ENCODE measurements around the gene FBLL1.
A peak's percentile ranks its signal among the peaks of the same experiment; 100 is the strongest.

The FBLL1 gene

DNA sequence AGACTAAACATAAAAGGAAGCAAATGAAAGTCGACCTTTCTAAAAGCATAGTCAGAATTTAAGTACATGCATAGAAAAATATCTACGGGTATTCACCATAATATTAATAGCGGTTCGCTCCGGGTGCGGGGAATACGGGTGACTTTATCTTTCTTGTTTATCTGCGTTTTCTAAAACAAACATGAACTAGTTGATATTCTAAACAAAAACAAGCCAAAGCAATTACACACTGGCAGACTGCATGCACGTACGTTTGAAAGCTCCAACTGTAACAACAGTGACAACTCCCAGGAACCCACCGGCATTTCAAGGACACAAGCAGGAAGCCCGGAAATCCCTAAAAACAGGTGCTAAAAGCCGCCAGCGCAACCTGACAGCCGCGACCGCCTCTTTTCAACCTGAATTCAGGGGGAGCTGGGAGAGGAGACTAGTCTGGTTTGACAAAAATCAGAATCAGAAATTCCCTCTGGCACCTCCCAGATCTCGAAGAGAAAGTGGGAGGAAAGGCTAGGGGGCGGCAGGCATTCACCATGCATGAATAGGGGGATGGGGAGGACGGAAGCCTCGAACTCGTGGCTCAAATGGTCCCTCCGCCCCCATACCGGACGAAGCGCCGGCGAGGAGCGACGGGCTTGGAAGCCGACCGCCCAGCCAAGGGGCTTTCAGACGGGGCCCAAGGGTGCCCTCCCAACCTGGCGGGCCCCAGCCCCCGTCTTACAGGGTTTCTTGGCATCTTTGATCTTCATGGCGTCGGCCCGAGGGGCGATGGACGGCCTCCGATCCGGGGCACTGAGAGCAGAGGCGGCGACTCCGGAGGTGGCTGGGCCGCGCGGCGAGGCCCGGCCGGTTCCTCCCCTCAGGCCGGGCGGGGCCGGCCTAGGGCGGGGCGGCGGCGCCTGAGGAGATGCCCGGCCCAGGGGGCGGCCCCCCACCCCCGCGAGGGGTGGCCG, 49.7 kb downstream of the FBLL1 start, which contains the start of gene PANK3:
Gene PANK3 (minus strand): TSS at position 831 of the 950 bp plus-strand sequence. CDS start 85 bp downstream, at position 746.
- peak within 1 kb of the TSS; percentile 87 for H3K27ac ChIP-seq
- TF ChIP-seq CTCF (conservative IDR thresholded peaks at IDR 0.05): no peak

DNA sequence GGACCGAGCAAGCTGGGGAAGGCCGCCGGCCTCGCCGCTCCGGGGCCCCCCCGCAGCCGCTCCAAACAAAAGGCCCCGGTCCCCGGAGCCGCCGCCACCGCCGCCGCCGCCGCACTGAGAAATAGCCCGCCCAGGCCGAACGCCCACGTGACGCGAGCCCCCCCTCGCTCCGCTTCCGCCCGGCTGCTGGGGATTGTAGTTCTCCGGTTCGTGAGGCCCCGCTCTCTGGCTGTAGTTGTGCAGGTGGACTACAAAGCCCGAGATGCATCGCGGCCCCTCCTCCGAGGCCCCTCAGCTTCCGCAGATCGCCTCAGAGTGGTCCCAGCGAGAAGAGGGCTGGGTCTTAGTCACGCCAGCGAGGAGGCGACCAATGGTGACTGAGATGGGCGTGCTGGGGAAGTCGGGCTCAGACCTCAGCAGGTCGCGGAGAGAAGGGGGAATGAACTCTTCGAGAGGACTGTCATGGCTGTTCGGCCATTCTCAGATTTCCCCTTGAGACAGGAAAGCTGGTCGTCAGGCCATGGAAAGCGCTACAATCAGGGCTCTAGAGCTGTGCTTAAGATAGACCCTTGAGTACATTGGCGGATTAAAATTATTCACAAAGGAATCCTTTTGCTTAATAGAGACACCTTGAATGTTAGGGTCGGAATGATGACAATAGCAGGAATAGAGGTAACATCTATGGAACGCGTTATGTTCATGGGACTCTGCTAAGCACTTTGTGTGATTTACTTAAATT, 50.6 kb downstream of the FBLL1 start:
- peak overlapping the region; percentile 87 for H3K27ac ChIP-seq

GRCh38 chr5:168580227-168580508, 51.1 kb downstream of the FBLL1 start:
- peak overlapping the region; percentile 87 for H3K27ac ChIP-seq
- TF ChIP-seq CTCF (conservative IDR thresholded peaks at IDR 0.05): no peak

More for the DNA sequence above, 50.6 kb downstream of the FBLL1 start:
- TF ChIP-seq CTCF (conservative IDR thresholded peaks at IDR 0.05): no peak
